Measurements from ENCODE around the gene SLC8A2.
A peak's percentile ranks its signal among the peaks of the same experiment; 100 is the strongest.
"Not testable (repeated sequence)": the region's sequence is repeated elsewhere in the genome, so short reads cannot be mapped to it uniquely, and the experiment has no call there.

SLC8A2 gene

DNA sequence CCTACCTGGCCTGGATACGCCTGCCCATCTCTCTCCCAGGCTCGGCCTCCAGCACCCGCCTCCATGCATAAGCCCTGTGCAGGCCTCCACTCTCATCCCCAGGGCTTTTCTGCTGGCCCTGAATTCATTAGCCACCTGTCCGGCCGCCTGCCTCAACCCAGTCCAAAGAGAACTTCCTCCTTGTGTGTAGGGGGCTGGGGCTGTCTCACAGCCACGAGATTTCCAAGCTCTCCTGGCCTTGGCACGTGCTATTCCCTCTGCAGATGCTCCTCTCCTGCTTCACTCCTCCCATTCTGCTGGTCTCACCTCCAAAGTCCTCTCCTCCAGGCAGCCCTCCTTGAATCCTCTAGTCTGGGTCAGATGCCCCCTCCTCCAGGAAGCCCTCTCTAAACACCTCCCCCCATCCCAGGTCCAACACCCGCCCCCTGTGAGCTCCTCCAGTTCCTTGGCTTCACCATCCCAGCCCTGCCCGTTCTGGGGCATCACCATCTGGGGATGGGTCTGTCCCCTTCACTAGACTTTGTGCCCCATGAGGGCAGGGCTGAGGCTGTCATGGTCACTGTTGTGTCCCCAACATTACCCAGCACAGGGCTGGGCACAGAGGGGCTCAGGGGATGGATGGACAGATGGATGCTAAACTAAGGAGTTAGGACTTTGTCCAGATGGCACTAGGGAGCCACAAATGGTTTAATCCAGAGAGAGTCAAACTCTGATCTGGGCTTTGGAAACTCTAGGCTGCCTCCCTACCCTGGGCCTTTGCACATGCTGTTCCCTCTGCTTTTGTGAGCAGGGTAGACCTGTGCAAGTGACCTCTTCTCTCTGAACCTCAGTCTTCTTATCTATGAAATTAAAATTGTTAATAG is 67.1 kb downstream of the SLC8A2 start:
- no peak for DNase-seq

DNA sequence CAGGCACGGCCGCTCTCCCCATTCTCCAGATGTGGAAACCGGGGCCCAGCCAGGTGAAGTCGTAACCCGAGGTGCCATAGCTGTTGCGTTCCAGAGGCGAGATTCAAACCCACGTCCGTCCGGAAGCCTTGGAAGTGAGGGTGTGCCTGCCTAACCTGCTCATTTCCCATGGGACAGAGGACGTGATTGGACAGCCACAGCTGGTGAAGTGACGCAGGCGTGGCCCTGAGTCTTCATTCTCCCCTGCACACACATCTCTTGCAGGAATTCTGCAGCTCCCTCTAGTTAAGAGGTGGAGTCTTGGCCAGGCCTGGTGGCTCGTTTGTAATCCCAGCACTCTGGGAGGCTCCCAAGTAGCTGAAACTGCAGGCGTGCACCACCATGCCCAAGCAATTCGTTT is 69.2 kb downstream of the SLC8A2 start:
- no peak for DNase-seq

DNA sequence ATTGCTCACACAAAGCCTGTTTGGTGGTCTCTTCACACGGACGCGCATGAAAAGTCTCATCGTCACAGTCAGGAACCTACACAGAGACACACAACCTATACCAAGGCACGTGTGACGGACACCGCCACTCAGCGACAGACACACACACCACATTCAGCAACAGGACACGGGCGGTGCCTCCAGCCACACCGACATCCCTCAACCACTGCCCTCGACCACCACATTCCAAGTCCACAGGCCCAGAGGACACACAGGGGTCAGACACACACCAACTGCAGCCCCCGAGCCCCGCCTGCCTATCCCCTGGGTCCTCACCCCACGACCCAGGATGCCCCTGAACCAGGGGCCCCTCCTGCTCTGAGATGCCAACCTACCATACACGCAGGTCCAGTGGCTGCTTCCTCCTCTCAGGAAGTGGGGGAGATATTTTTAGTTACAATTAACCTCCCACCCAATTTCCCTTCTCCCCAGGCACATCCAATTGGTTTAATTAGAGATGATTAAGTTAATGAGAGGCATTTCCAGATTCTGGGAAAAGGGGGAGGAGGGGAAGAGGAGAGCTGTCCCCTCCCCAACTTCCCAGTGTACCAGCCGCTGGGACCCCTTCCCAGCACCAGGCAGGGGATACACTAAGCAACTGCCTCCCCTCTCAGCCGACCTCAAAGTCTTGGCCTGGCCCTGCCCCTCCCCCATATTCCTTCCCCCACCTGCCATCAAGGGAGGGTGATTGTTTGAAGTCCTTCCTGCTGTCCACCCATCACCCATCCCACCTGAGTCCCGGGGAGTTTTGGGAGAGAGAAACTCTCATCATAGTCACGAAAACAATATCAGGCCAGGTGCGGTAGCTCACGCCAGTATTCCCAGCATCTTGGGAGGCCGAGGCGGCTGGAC is 72.7 kb downstream of the SLC8A2 start:
- DNase-seq = no peak

DNA sequence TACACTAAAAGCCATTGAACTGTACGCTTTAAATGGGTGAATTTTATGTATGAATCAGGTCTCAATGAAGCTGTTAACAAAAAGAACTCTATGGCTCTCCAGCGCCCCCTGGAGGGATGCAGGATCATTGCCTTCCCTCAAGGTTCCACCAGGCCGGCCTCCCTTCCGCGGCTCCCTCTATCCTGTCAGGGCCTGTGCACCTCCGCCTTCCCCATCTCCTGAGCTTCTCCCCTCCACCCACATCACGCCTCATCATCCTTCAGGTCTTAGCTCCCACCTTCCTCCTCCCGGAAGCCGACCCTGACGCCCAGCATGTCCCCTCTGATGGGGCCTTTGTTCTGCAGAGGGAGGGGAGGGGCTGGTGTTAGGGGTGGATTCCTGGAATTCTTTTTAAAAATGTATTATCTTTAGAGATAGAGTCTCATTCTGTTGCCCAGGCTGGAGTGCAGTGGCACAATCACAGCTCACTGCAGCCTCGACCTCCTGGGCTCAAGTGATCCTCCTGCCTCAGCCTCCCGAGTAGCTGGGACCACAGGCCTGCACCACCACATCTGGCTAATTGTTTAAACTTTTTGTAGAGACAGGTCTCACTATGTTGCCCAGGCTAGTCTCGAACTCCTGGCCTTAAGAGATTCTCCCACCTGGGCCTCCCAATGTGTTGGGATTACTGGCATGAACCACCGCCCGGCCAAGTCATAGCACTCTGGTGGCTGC is 80.0 kb downstream of the SLC8A2 start:
- DNase-seq = peak; percentile 82

DNA sequence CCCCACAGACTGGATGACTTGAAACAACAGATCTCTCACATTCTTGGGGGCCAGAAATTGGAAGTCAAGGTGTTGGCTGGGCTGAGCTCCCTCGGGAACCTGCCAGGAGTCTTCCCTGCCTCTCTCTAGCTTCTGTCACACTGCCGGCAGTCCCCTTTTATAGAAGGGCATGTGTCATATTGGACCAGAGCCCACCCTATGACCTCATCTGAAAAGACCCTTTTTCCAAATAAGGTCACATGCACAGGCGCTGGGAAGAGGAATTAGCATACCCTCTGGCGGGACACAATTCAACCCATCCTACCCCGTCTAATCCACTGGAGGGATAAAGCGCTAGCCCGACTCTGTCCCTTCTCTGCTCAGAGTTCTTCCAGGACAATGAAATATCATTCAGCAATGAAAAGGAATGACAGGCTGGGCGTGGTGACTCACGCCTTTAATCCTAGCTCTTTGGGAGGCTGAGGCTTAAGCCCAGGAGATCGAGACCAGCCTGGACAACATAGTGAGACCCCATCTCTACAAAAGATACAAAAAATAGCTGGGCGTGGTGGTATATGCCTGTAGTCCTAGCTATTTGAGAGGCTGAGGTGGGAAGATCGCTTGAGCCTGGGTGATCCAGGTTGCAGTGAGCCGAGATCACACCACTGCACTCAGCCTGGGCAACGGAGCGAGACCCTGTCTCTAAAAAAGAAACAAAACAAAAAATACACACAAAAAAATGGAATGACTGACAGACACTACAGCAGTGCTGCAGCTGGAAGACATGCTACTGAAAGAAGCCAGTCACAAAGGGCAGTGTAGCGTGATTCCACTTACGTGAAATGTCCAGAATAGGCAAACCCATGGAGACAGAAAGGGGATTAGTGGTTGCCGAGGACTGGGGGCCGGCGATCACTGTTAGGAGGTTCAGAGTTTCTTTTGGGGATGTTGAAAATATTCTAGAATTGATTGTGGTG is 80.9 kb downstream of the SLC8A2 start:
- no peak for DNase-seq

DNA sequence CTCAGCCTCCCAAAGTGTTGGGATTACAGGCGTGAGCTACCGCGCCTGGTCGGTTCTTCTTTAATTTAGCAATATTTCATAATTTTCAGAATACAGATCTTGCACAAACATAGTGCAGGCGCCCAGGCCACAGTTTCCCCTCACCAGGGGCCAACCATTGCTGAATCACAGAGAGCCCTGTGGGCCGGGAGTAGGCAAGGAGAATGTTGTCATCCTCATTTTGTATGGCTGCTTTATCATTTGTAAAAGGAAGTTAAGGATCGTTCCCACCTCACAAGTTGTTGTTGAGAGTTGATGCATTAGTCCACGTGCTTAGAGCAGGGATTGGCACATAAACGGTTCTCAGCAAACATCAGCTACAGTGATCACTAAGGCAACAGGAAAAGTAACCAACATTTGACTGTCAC is 82.5 kb downstream of the SLC8A2 start:
- DNase-seq = no peak

DNA sequence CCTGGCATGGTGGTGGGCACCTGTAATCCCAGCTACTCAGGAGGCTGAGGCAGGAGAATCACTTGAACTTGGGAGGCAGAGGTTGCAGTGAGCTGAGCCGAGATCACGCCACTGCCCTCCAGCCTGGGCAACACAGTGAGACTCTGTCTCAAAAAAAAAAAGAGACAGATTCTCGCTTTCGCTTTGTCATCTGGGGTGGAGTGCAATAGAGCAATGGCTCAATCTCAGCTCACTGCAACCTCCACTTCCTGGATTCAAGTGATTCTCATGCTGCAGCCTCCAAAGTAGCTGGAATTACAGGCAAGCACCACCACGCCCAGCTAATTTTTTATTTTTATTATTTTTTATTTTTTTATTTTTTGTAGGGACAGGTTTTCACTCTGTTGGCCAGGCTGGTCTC is 83.0 kb downstream of the SLC8A2 start:
- not testable (repeated sequence) for DNase-seq

DNA sequence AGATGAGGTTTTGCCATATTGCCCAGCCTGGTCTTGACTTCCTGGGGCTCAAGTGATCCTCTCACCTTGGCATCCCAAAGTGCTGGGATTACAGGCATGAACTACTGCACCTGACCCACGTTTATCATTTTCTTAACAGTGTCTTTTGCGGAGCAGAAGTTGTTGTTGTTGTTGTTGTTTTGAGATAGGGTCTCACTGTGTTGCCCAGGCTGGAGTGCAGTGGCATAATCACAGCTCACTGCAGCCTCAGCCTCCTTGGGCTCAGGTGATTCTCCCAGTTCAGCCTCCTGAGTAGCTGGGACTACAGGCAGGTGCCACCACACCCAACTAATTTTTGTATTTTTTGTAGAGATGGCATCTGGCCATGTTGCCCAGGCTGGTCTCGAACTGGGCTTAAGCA is 84.1 kb downstream of the SLC8A2 start:
- DNase-seq = not testable (repeated sequence)

DNA sequence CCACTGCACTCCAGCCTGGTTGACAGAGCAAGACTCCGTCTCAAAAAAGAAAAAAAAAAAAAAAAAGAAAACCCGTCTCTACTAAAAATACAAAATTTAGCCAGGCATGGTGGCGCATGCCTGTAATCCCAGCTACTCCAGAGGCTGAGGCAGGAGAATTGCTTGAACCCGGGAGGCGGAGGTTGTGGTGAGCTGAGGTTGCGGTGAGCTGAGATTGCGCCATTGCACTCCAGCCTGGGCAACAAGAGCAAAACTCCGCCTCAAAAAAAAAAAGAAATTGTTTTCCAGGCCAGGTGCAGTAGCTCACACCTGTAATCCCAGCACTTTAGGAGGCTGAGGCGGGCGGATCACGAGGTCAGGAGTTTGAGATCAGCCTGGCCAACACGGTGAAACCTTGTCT is 85.1 kb downstream of the SLC8A2 start:
- not testable (repeated sequence) for DNase-seq

DNA sequence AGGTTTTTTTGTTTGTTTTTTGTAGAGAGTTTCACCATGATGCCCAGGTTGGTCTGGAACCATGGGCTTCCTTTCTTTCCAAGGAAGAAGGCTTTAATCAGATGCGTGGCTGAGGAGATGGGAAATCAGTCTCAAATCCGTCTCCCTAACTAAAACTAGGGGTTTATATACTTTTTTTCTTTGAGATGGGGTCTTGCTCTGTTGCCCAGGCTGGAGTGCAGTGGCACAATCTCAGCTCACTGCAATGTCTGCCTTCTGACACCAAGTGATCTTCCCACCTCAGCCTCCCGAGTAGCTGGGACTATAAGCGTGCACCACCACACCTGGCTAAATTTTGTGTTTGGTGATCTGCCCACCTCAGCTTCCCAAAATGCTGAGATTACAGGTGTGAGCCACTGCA is 87.2 kb downstream of the SLC8A2 start:
- DNase-seq = not testable (repeated sequence)

DNA sequence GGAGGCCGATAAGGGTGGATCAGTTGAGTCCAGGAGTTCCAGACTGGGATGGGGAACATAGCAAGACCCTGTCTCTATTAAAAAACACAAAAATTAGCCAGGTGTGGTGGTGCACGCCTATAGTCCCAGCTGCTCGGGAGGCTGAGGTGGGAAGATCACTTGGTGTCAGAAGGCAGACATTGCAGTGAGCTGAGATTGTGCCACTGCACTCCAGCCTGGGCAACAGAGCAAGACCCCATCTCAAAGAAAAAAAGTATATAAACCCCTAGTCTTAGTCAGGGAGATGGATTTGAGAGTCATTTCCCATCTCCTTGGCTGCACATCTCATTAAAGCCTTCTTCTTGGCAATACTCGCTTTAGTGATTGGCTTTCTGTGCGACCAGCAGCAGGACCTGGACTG is 87.8 kb downstream of the SLC8A2 start:
- not testable (repeated sequence) for DNase-seq

DNA sequence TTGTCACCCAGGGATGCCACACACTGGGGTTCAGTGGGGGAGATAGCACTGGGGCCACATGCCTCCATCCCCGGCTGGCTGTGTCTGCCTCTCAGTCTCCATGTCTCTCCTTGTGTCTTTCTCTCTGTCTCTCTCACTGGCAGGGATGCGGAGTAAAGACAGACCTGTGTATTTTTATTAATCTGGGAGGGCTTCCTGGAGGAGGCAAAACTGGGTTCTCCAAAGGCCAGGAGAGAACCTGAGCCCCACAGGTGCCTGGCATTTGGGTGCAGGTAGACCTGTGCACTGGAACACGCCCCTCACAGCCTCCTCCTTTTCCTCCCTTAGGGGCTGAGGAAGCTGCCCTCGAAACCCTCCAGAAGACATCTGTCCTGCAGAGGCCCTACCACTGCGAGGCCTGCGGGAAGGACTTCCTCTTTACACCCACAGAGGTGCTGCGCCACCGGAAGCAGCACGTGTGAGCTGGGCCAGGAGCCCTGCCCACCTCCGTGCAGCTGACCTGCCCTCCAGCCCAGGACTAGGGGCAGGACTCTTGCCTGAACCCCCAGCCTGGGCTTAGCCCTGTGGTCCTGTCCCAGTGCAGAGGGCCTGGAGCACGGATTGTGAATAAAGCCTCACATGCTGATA is 89.9 kb downstream of the SLC8A2 start:
- no peak for DNase-seq

DNA sequence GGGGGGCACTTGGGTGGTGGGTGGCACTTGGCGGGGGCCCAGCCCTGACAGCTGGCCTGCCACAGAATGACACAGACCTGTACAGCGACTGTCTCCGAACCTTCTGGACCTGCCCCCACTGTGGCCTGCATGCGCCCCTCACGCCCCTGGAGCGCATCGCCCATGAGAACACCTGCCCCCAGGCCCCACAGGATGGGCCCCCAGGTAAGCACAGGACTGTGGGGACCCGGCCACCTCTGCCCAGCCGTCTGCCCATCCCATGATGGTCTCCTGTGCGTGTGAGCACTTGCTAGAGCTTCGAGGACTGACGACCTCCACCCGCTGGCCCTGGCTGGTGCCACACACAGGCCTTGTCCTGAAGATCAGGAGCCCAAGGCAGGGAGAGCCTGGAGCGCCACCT is 90.6 kb downstream of the SLC8A2 start:
- no peak for DNase-seq

DNA sequence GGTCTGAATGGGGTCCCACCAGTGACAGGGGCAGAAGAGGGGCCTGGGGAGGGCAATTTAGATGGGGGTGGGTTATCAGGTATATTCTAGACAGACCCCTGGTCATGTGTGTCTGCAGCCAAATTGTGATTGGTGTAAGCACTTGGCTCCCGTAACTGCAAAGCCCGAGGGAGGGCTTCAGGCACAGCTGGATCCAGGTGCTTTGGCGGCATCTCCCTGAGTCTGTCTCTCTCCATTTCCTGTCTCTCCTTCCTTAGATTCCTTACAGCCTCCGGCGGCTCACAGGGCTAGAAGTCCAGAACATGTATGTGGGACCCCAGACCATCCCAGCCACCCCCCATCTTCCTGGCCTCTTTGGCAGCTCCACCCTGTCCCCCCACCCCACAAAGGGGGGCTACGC is 91.1 kb downstream of the SLC8A2 start:
- no peak for DNase-seq

DNA sequence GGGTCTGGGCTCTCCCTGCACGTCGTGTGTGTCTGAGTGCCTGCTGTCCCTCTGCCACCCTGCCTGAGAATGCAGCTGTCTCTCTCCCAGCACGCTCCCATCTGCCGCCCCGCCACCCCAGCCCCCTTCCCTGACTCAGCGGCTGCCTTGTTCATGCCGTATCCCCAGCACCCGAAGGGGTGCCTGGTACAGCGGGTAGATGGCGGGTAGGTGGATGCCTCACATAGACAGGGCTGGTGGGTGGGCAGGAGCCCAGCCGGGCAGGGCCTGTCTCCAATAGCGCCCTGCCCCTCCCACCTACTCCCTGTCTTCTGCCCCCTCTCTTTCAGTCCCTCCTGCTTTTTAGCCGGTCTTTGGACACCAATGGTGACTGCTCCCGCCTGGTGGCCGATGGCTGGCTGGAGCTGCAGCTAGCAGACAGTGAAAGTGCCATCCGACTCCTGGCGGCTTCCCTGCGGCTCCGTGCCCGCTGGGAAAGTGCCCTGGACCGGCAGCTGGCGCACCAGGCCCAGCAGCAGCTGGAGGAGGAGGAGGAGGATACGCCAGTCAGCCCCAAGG is 92.2 kb downstream of the SLC8A2 start:
- DNase-seq = no peak

DNA sequence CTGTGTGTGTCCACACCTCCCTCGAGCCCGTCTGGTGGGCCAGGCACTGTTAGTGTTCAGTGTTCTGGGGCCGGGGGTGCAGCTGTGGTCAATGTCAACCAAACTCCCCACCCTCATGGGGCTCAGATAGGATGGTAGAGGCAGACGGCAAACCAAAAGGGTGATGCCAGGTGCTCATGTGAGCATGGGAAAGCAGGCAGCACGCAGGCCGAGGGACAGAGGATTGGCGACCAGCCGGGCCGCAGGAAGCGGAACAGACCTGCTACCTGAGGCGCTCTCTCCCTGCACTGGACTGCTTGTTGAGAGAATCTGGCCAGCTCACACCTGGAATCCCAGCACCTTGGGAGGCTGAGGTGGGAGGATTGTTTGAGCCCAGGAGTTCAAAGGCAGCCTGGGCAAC is 93.4 kb downstream of the SLC8A2 start:
- no peak for DNase-seq

Measured in activated CD8-positive, alpha-beta memory T cell treated with anti-CD3 and anti-CD28 coated beads, Interleukin-2, amount 50 U/mL, for 4 hours (primary cell).